H1 (cell line): Measurements from ENCODE around the gene BMF. TPM values are rescaled to one million over a fixed set of nuclear protein-coding genes. Genes with fewer than 3 reads are reported as not detected.
A peak's percentile ranks its signal among the peaks of the same experiment; 100 is the strongest.

Experiments
- BACH1 ChIP-seq: IDR thresholded peaks from 2 replicates; pipeline ENCODE4 v1.6.1; 2012; ENCODE audit warnings: low read length, improper control_type of control experiment
- CHD7 ChIP-seq: fragments of 300-600 bp; sonication (generic); IDR thresholded peaks from 2 replicates; pipeline ENCODE4 v1.7.1; 2012; ENCODE audit warnings: low read length, moderate library complexity, mild to moderate bottlenecking, inconsistent platforms; ENCODE audit not compliant: insufficient replicate concordance
- KDM4A ChIP-seq: IDR thresholded peaks from one replicate; pipeline ENCODE4 v1.7.1; 2012; ENCODE audit warnings: low read depth, mild to moderate bottlenecking, moderate library complexity, low read length, inconsistent platforms; ENCODE audit not compliant: severe bottlenecking
- MAX ChIP-seq: IDR thresholded peaks from 2 replicates; pipeline ENCODE4 v1.6.1; 2012; ENCODE audit warnings: inconsistent platforms
- RBBP5 ChIP-seq: IDR thresholded peaks from 2 replicates; pipeline ENCODE4 v1.7.1; 2012; ENCODE audit warnings: low read depth, mild to moderate bottlenecking, inconsistent platforms, low read length, moderate library complexity, borderline replicate concordance
- SAP30 ChIP-seq: fragments of 300-600 bp; sonication (generic); IDR thresholded peaks from 2 replicates; pipeline ENCODE4 v1.7.1; 2012; ENCODE audit warnings: low read length, moderate library complexity, mild to moderate bottlenecking, inconsistent platforms; ENCODE audit not compliant: insufficient read depth, insufficient replicate concordance
- SIN3A ChIP-seq, 2 experiments: IDR thresholded peaks in 1 of 2; conservative IDR thresholded peaks in 1 of 2; 2 replicates each; pipeline ENCODE4 v1.6.1; 2011 to 2012; ENCODE audit warnings: low read length in 2 of 2, improper control_type of control experiment in 1 of 2, low read depth in 1 of 2, mild to moderate bottlenecking in 1 of 2
- SRF ChIP-seq: IDR thresholded peaks from 2 replicates; pipeline ENCODE4 v1.6.1; 2011; ENCODE audit warnings: mild to moderate bottlenecking, low read depth, low read length, moderate library complexity
- ZNF274 ChIP-seq: IDR thresholded peaks from 2 replicates; pipeline ENCODE4 v1.7.0; 2012; ENCODE audit warnings: low read length, borderline replicate concordance; ENCODE audit errors: extremely low read depth
- polyA plus RNA-seq, 7 experiments: library from polyadenylated mRNA; depleted of rRNA in 3 of 7; stranded (reverse) in 5 of 7; unstranded in 2 of 7; fragments of >200 nt in 5 of 7; fragments of 200-250 nt in 2 of 7; gene quantifications; 1 replicate in 5 of 7; 2 replicates in 1 of 7; 4 replicates in 1 of 7; pipeline versions ENCODE4 v1.2.1 to v1.2.3, GENCODE V29; 2011 to 2013; ENCODE audit warnings: missing spikeins in 2 of 7, mixed read lengths in 2 of 7
- total RNA-seq: library from RNA; stranded (reverse); fragmentation: NEBNext Ultra II Directional; extraction: Animal tissue kit (Norgen Biotek cat#: 25700); gene quantifications from 2 replicates; pipeline ENCODE4 v1.2.1, GENCODE V29; 2021

The BMF gene
- total and polyA plus RNA-seq, 2 of the 8 experiments (the other 6 are each of a cell fraction or from before 2014, with no cell fraction given) = 21.2 to 24.2 TPM

DNA sequence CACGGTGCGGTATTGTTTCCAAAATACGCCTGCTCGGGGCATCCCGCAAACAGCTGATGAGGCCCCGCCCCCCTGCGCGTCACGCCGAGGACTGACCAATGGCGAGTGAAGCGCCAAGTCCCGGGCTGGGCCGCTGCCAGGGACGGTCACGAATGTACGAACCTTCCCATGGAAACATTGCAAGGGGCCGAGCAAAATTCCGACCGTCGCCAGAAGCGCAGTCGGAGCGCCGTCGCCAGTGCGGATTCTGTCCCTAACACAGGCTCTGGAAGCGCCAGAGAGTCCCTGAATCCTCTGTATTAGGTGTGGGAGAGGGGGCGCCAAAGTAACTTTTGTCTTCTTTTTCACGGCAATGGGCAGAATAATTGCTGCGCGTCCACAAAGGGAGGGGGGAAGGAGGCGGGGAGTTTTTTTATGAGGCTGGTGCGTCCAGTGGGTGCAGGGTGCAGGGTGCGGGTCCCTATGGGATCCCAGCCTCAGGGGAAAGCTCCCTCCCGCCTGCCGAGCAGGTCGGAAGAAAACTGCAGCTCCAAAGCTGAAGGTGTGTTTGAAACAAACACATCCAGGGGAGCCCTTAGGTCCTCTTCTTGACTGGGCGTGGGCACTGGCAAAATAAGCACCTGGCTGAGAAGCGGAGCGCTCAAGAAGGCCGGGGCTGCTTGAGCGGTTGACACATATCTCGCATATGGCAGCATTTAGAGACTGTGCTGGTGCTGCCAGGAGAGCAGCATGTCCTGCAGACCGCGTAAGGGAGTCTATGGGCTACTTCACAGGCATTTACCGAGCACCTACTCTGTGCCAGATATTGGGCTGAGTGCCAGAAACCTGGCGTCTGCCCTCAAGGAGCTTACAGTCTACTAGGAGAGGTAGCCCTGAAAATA lies at the start of gene BMF (continued):
- TF ChIP-seq BACH1 (no peak), SRF (no peak), SAP30 (peak; percentile 2), MAX (peak; percentile 52), CHD7 (no peak), RBBP5 (peak; percentile 71), KDM4A (no peak), SIN3A (conservative IDR thresholded peaks at IDR 0.05 in 1 of 2, IDR thresholded peaks at IDR 0.05 in 1 of 2; ENCODE audit: low read depth in 1 of 2, low read length in 2 of 2) (peak in 1 of 2 experiments; percentile 92; a peak in 2 of 4 replicates), ZNF274 (no peak)
